Mucosa of stomach (tissue), 1 donor: ENCODE results near the gene GPRIN1.

Experiments
- H3K27me3 ChIP-seq: one replicate; pipeline ENCODE4 v1.7.0; 2013; ENCODE audit warnings: mild to moderate bottlenecking, low read length; ENCODE audit not compliant: control insufficient read depth, insufficient read depth
- H3K36me3 ChIP-seq: one replicate; pipeline ENCODE4 v1.7.0; 2013; ENCODE audit warnings: low read length; ENCODE audit not compliant: control insufficient read depth, insufficient read depth
- H3K4me1 ChIP-seq: one replicate; pipeline ENCODE4 v1.7.0; 2013; ENCODE audit warnings: mild to moderate bottlenecking, low read length; ENCODE audit not compliant: control insufficient read depth, insufficient read depth
- H3K4me3 ChIP-seq: one replicate; pipeline ENCODE4 v1.7.0; 2013; ENCODE audit warnings: low read length
- H3K9ac ChIP-seq: one replicate; pipeline ENCODE4 v1.7.0; 2013; ENCODE audit warnings: mild to moderate bottlenecking, low read length, moderate library complexity
- H3K9me3 ChIP-seq: one replicate; pipeline ENCODE4 v1.7.0; 2013; ENCODE audit warnings: mild to moderate bottlenecking, low read length, moderate library complexity; ENCODE audit not compliant: control insufficient read depth
- donor health status: Pancreatic carcinoma.

The GPRIN1 gene

GRCh38 chr5:176626876-176627236, 16.9 kb upstream of the GPRIN1 start:
- H3K9ac ChIP-seq: no peak overlapping the region
- no peaks in the 10 kb centered on the region for H3K9me3 ChIP-seq
- H3K4me1 ChIP-seq: peaks cover 21% of the 10 kb centered on the region
- no peak overlapping the region for H3K4me3 ChIP-seq
- no peaks in the 10 kb centered on the region for H3K36me3 ChIP-seq
- H3K27me3 ChIP-seq: peaks cover 82% of the 10 kb centered on the region

GRCh38 chr5:176625966-176626875, 16.3 kb upstream of the GPRIN1 start:
- H3K36me3 ChIP-seq: no peaks in the 10 kb centered on the region
- H3K27me3 ChIP-seq: peaks cover 82% of the 10 kb centered on the region
- no peak overlapping the region for H3K9ac ChIP-seq
- H3K9me3 ChIP-seq: no peaks in the 10 kb centered on the region
- H3K4me1 ChIP-seq: peaks cover 21% of the 10 kb centered on the region
- no peak overlapping the region for H3K4me3 ChIP-seq

- Histone ChIP-seq H3K4me3 (no peak overlapping the region), H3K9ac (no peak overlapping the region), H3K27me3 (peaks cover 82% of the 10 kb centered on the region), H3K36me3 (no peaks in the 10 kb centered on the region), H3K4me1 (peaks cover 14% of the 10 kb centered on the region), H3K9me3 (no peaks in the 10 kb centered on the region)
These were observed 15.6 kb upstream of the GPRIN1 start for GRCh38 chr5:176625512-176625911.

- no peaks in the 10 kb centered on the region for H3K36me3 ChIP-seq
- H3K27me3 ChIP-seq: peaks cover 82% of the 10 kb centered on the region
- H3K4me3 ChIP-seq: no peak overlapping the region
- peaks cover 13% of the 10 kb centered on the region for H3K4me1 ChIP-seq
- no peaks in the 10 kb centered on the region for H3K9me3 ChIP-seq
- H3K9ac ChIP-seq: no peak overlapping the region
These were observed 15.0 kb upstream of the GPRIN1 start for GRCh38 chr5:176624938-176625337.

- peaks cover 15% of the 10 kb centered on the region for H3K4me1 ChIP-seq
- peaks cover 82% of the 10 kb centered on the region for H3K27me3 ChIP-seq
These were observed 14.2 kb upstream of the GPRIN1 start for GRCh38 chr5:176624142-176624541.

GRCh38 chr5:176621661-176622079, 11.7 kb upstream of the GPRIN1 start:
- H3K27me3 ChIP-seq: peaks cover 78% of the 10 kb centered on the region
- peaks cover 10% of the 10 kb centered on the region for H3K4me1 ChIP-seq
- no peak overlapping the region for H3K4me3 ChIP-seq
- H3K36me3 ChIP-seq: no peaks in the 10 kb centered on the region
- H3K9ac ChIP-seq: no peak overlapping the region
- H3K9me3 ChIP-seq: no peaks in the 10 kb centered on the region

More at GRCh38 chr5:176624142-176624541, 14.2 kb upstream of the GPRIN1 start:
- Histone ChIP-seq H3K9ac (no peak overlapping the region), H3K9me3 (no peaks in the 10 kb centered on the region), H3K36me3 (no peaks in the 10 kb centered on the region), H3K4me3 (no peak overlapping the region)

GRCh38 chr5:176620333-176620981, 10.5 kb upstream of the GPRIN1 start:
- Histone ChIP-seq H3K4me3 (no peak overlapping the region), H3K9me3 (no peaks in the 10 kb centered on the region), H3K9ac (no peak overlapping the region), H3K36me3 (no peaks in the 10 kb centered on the region), H3K4me1 (peaks cover 4% of the 10 kb centered on the region), H3K27me3 (peaks cover 72% of the 10 kb centered on the region)

- H3K9me3 ChIP-seq: no peaks in the 10 kb centered on the region
- peaks cover 67% of the 10 kb centered on the region for H3K27me3 ChIP-seq
- no peak overlapping the region for H3K4me3 ChIP-seq
- H3K9ac ChIP-seq: no peak overlapping the region
- no peaks in the 10 kb centered on the region for H3K36me3 ChIP-seq
- peaks cover 4% of the 10 kb centered on the region for H3K4me1 ChIP-seq
These were observed 9.8 kb upstream of the GPRIN1 start for GRCh38 chr5:176619569-176620332.

GRCh38 chr5:176619203-176619568, 9.2 kb upstream of the GPRIN1 start:
- peaks cover 65% of the 10 kb centered on the region for H3K27me3 ChIP-seq
- no peak overlapping the region for H3K4me3 ChIP-seq

GRCh38 chr5:176618783-176619182, 8.8 kb upstream of the GPRIN1 start:
- Histone ChIP-seq H3K4me1 (peaks cover 4% of the 10 kb centered on the region), H3K27me3 (peaks cover 62% of the 10 kb centered on the region), H3K36me3 (no peaks in the 10 kb centered on the region), H3K4me3 (no peak overlapping the region), H3K9ac (no peak overlapping the region), H3K9me3 (no peaks in the 10 kb centered on the region)

More at GRCh38 chr5:176619203-176619568, 9.2 kb upstream of the GPRIN1 start:
- no peak overlapping the region for H3K9ac ChIP-seq
- no peaks in the 10 kb centered on the region for H3K9me3 ChIP-seq
- peaks cover 4% of the 10 kb centered on the region for H3K4me1 ChIP-seq
- H3K36me3 ChIP-seq: no peaks in the 10 kb centered on the region

- H3K4me1 ChIP-seq: peaks cover 6% of the 10 kb centered on the region
- H3K9ac ChIP-seq: no peak overlapping the region
- H3K4me3 ChIP-seq: no peak overlapping the region
- H3K36me3 ChIP-seq: no peaks in the 10 kb centered on the region
- H3K9me3 ChIP-seq: no peaks in the 10 kb centered on the region
- peaks cover 67% of the 10 kb centered on the region for H3K27me3 ChIP-seq
These were observed 6.6 kb upstream of the GPRIN1 start for GRCh38 chr5:176616511-176616910.
